C4-2B (cell line): ENCODE results near the gene ZFYVE21.

Source experiments
- H3K27ac ChIP-seq: fragments of 450-650 bp; 2 replicates; pipeline ENCODE4 v1.5.1; 2017
- ZFX ChIP-seq: fragments of 450-650 bp; IDR thresholded peaks from 2 replicates; pipeline ENCODE4 v1.6.1; 2017
- TF ChIP-seq, protein P1 (sequence below): fragments of 450-650 bp; conservative IDR thresholded peaks from 2 replicates; pipeline ENCODE4 v1.5.1; 2017; ENCODE audit warnings: mild to moderate bottlenecking

Gene ZFYVE21

DNA sequence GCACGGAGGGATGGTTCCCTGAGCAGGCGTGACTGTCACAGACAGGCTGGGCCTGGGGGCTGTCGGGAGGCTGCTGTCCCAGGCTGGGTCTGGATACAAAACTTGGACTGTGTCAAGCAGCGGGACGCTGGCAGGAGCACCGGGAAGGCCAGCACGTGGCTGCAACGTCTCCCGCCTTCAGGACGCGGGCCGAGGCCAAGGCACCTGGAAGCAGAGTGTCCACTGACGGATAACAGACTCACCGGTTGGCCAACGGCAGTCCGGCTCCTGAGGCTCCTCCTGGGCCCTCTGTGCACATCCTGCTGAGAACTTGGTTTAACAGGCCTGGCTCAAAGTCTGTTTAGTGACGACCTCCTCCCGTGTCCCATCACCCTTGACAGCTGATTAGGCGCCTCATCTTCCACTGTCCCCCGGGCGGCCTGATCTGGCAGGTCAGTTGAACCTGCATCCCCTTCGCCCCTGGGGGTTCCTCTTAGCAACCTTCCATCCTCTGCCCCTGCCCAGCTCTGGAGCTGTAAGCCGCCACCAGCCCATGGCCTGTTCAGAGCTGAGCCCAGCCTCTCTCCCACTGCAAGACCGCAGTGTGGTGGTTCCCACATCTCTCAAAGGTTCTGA lies 2.9 kb upstream of the ZFYVE21 start:
- H3K27ac ChIP-seq: peak overlapping the region; percentile 97
- TF ChIP-seq, protein P1, sequence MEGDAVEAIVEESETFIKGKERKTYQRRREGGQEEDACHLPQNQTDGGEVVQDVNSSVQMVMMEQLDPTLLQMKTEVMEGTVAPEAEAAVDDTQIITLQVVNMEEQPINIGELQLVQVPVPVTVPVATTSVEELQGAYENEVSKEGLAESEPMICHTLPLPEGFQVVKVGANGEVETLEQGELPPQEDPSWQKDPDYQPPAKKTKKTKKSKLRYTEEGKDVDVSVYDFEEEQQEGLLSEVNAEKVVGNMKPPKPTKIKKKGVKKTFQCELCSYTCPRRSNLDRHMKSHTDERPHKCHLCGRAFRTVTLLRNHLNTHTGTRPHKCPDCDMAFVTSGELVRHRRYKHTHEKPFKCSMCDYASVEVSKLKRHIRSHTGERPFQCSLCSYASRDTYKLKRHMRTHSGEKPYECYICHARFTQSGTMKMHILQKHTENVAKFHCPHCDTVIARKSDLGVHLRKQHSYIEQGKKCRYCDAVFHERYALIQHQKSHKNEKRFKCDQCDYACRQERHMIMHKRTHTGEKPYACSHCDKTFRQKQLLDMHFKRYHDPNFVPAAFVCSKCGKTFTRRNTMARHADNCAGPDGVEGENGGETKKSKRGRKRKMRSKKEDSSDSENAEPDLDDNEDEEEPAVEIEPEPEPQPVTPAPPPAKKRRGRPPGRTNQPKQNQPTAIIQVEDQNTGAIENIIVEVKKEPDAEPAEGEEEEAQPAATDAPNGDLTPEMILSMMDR: no peak
- peak; percentile 22; the same call in 1 of the 2 replicates for TF ChIP-seq ZFX

DNA sequence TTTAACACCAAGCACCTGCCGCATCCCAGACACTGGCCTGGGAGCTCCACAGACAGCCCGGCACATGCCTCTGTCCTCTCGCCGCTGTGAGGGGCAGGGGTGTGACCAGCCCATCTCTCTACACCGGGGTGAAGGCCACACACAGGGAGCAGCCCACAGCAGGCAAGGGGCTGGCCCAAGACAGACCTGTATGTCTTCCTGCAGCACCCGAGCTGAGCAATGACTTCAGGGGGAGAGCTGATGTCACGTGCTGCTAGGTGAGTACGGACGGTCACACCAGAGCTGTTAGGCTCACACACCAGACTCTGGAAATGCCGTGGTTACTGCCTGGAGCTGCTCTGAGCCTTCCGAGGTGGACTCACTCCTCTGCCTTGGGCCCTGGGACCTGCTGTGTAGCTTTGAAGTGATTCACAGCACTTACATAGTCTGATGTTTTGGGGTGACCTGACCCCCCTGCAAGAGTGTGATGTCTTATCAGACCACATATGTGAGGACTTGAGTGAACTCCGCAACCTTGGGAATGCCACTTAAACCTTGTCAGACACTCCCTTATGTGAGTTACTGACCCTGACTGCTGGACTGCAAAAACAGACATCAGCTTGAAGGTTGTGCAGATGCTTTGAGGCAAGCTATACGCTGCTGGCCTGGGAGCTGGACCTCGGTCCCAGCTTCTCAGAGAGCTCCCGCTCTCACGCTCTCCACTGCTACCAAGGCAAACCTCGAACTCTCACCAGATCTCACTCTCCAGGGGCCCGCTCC lies 2.1 kb upstream of the ZFYVE21 start:
- peak overlapping the region; percentile 97 for H3K27ac ChIP-seq
- TF ChIP-seq, protein P1: no peak
- no peak for TF ChIP-seq ZFX

DNA sequence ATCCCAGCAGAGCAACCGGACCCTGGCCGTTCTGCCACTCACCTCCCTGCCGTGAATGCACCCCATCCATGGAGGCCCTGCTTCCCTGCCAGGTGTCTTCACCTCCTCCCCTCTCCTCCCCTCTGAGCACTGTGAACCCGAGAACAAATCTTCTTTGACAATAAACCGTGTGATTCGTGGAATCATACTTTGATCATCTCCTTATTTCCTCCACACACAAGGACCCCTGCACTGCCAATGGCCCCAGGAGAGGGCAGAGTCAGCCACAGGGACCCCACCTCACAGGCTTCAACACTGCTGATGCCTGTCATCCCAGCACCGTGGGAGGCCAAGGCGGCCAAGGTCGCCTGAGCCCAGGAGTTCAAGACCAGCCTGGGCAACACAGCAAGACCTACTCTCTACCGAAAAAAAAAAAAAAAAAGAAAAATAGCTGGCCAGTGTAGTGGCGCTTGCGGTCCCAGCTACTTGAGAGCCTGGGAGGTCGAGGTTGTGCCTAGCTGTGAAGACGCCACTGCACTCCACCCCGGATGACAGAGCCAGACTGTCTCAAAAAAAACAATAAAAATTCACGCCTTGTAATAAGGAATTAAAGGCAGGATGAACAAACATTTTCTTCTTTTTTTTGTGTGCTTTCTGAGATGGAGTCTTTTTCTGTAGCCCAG lies 1.4 kb upstream of the ZFYVE21 start:
- TF ChIP-seq, protein P1: no peak
- TF ChIP-seq ZFX: no peak
- H3K27ac ChIP-seq: peak overlapping the region; percentile 97

DNA sequence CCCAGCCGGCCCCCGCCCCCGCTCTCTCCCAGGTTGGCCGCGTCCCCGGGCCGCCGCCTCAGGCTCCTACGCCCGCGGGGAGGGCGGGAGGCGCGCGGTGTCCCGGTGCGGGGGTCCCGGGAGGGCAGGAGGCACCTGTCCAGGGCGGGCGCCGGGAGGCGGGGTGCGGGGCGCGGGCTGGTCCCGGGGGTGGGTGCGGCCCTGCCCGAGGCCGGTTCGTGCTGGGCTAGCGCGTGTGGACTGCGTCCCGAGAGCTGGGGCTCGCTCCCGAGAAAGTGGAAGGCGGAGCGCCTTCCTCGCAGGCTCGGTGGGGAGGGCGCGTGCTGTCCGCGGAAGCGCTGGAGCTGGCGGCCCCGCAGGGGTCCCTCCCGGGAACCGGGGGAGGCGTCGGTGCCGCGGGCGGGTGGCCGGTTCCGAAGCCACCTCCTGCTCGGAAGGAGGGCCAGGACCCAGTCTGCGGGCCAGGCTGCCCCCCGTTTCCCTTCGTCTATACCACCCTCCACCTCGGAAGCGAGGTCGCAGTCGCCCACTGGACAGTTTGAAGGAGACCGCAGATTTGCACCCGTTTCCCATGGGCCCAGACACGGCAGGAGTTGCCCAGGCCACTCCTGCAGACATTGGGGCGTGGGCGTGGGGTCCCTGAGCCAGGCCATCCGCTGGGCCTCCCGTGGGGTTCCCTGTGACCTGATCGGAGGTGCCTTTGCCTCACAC lies 636 bp downstream of the ZFYVE21 start:
- TF ChIP-seq, protein P1: no peak
- 0 out of 2 replicates have a peak, but pooled peaks have one; percentile 26 for TF ChIP-seq ZFX
- H3K27ac ChIP-seq: peak overlapping the region; percentile 97

DNA sequence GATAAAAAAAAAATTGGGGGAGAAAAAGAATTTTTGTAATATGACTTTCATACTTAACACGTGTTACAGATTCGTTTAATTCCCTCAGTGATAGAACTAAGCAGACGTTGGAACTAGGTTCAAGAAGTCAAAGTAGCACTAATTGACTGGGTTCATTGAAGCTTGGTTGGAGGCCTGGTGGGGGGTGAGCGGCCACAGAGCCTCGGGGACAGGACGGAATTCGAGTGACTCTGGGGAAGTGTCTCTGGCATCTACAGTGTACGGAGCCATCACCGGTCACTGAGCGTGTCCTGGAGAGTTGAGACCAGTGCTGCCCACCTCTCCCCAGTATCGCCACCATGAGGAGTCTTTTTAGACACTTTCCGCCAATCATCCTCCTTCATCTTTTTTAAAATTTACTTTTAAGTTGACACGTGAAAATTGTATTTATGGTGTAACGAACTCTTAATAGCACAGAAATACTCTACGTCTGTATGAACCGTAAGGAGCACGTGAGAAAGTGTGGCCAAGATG lies 1.3 kb downstream of the ZFYVE21 start:
- peak overlapping the region; percentile 97 for H3K27ac ChIP-seq
- TF ChIP-seq, protein P1: no peak
- no peak for TF ChIP-seq ZFX

DNA sequence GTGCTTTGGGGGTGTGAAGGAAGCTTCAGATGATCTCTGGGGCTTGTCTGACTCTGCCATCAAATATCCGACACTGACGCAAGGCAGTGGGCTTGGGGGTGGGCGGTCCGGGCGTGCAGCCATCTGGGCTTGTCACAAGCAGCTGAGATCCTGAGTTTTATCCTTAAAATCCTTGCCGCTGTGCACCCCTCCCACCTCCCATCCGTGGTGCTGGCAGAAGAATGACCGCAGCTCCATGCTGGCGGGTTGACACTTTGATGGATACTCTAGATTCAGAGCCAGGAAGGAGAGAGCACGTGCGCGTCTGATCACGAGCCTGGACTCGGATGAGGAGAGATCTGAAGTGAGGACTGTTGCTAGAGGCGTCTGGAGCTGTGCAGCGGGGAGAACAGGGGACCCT lies 3.0 kb downstream of the ZFYVE21 start:
- TF ChIP-seq, protein P1: no peak
- TF ChIP-seq ZFX: no peak
- H3K27ac ChIP-seq: no peak overlapping the region
